KG1 (cell line): Measurements from ENCODE around the gene PAX2.

Experiments
- DNase-seq: peaks from one replicate; lab custom pipeline; 2025; lab: John Stamatoyannopoulos, UW

PAX2 gene

DNA sequence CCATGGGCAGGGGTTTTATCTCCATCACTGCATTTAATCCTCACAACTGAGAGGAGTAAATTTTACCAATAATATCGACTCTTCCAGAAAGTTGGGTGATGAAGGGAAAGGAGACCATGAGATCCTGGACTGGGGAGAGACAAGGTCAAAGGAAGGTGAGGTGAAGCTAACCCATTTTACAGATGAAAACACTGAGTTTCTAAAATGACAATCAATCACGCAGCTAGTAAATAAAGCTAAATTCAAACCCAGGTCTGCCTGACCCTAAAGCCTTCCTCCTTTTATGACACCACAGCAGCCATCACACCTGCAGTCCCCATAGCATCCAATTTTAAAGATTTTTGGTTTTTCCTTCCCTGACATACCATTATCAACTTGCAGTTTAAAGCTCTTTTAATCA, 103.4 kb downstream of the PAX2 start:
- no peak for DNase-seq

- DNase-seq: no peak
Observed at GRCh38 chr10:100858261-100858660, 112.9 kb downstream of the PAX2 start.

DNA sequence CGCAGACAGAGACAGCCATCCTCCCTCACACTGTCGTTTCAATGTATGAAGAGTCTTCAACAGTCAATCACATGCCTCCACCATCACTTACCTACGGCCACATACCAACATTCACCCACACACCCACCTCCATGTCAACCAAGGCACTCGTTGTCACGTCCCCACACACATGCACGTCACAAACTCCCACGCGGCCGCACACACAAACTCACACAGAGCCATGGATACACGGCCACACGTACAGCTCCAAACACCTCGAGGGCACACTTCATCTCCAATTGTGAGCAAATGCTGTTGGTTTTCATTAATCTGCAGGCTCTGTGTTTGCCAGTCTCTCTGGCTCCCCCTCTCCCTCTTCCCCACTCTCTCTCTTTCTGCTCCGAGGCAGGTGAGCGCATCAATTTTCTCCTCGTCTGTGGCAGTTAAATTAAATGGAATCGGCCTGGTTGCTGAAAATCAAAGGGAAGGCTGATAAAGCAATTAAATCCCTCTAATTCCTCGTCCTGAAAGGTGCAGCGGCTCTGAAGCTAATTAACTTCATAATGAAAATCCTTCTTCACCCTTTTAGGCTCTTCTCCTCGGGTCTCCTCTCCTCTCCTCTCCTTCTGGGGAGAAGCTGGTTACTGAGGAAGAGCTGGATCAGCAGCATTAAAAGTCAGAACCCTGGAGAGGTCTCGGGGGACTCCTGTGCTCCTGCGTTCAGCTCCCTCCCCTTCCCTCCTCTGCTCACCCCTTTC, 113.5 kb downstream of the PAX2 start:
- DNase-seq: no peak

- no peak for DNase-seq
Observed at GRCh38 chr10:100859484-100859763, 114.0 kb downstream of the PAX2 start.

DNA sequence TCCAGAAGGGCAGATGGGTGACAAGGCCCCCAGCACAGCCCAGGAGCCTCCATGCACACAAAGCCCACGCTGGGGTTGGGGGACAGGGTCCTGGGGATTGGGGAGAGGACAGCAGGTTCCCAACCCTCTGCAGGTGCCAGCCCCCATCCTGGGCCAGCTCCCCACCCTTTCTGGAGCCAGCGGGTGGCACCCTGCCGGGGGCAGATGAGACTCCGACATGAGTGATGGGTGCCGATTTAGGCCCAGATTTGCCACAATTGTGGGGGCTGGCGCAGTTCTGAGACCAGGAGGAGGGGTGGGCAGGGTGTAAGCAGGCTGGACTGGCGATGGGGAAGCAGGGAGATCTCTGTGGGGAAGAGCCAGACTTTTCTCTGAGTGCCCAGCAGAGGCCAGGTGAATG, 118.1 kb downstream of the PAX2 start:
- no peak for DNase-seq

DNA sequence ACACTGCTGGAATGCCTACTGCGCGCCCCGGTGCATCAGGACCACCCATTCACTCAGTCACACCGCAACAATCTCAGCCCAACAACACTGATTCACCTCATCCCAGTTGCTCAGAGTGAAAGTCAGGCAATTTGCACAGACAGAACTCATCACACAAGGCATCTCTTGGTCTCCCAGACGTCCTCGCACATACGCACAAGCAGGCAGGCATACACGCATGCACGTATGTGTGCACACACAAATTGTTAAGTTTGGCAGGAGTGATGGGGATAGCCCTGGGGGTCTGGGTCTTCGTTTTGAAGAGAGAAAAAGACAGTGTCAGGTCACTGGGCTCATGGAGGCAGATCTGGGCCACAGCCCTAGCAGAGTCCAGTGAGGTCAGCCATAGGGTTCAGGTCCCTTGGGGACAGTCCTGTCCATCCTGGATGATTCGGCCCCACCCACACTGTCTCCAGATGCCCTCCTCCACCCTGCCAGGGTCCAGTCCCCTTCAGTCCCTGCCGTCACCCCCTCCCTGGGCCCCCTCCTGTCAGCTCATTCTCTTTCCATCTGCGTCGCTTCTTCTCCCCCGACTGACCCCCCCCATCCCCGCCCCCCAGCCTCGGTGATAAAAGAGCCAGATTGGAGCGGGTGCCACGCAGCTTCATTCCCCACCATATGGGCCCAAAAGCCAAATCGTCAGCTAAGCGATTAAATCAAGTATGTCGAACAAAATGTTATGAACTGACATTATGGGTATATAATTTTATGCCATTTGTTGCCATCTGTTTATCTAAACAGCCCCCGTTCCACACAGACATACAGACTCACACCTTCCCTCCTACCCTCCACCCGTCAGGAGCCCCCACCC, 118.9 kb downstream of the PAX2 start:
- DNase-seq: no peak

GRCh38 chr10:100864978-100865377, 119.6 kb downstream of the PAX2 start:
- no peak for DNase-seq

DNA sequence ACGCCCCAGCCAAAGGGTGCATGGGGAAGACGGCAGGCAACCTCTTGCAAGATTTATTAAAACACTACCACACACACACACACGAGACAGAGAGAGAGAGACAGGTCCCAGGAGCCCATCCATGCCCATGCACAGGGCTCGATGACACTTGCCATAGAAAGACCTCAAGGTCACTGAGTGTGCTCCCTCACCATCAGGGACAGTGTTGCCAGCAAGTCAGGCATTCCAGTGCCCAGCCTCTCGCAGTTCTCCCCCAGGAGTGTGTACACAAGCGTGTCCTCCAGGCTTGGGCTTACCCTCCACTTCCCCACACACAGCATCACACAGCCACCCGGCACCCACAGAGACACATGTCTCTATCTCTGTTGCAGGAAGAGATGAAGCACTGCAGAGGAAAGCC, 120.6 kb downstream of the PAX2 start:
- no peak for DNase-seq

- DNase-seq: no peak
Observed at GRCh38 chr10:100866575-100867098, 121.3 kb downstream of the PAX2 start.

- DNase-seq: no peak
Observed at GRCh38 chr10:100867261-100867963, 122.0 kb downstream of the PAX2 start.

GRCh38 chr10:100868382-100868781, 123.0 kb downstream of the PAX2 start:
- no peak for DNase-seq

DNA sequence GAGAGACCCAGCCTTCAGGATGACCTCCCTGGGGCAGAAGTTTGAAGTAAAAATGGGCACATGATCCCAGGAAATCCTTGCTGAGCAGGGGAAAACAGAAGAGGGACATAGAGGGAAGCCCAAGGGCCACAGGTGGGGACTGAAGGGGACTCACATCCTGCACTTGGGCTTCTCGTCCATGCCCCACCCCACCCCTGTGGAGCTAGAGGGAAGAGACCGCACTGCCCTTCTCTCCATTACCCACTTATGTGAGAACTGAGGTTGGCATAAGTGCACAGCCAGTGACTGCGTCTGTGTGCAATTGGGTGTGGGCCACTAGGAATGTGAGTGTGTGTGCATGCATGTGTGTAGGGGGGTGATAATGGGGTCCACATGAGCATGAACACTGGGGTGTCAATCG, 124.0 kb downstream of the PAX2 start:
- no peak for DNase-seq

GRCh38 chr10:100872034-100872791, 126.8 kb downstream of the PAX2 start:
- peak; percentile 33 for DNase-seq

GRCh38 chr10:100873146-100873826, 127.9 kb downstream of the PAX2 start:
- DNase-seq: no peak

DNA sequence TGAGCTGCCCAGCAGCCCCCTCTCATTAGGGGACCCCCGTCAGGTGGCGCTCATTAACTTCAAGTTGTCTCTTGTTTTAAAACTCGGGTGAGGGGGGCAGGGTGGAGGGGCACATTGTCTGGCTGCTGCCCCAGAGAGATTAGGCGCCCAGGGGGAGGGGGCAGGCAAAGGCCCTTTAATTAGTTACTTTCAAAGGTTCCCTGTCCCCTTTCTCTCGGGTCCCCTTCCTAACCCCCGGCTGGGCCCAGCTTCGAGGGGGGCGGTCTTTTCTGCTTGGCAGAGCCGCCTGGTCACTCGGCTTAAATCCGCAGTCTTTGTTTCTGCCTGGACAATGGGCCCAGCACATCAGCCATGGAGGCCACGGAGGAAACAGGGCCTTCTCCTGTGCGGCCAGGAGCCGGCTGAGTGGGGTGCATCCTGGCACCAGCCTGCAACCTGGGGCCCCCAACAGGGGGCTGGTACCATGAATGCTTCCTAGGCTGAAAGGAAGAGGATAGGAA, 128.5 kb downstream of the PAX2 start:
- DNase-seq: no peak

DNA sequence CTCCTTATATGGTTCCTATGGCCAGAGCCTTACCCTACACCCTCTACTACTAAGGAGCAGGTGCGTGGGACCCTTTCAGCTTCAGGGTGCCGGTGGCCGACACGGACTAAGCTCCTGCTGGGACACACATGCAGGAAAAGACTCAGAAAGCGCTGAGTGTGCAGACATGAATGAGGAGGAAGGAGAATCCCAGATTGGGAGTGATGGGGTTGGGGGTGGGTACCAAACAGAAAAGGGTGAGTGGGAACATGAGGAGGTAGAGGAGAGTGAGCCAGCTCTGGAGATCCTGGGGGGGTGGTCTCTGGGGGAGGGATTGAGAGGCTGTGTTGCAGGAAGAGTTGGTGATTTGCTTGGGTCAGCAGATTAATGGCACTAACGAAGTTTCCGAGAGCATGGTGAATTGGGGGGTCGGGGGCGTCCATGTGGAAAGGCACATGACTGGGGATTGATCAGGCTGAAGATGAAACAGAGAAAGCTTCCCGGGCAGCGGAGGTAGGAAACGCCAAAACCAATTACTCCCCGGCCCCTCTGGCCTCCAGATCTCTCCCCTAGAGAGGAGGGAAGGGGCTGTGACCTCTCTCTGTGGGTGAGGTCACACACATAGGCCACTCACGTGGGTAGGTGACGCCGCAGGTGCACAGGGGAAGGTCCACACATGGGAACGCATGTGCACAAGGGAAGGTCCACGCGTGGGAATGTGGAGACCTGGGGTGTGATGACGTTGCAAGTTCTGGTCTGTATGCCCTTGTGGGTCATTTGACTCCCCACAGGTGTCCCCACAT, 129.5 kb downstream of the PAX2 start:
- DNase-seq: no peak

GRCh38 chr10:100875484-100876166, 130.2 kb downstream of the PAX2 start:
- DNase-seq: no peak

DNA sequence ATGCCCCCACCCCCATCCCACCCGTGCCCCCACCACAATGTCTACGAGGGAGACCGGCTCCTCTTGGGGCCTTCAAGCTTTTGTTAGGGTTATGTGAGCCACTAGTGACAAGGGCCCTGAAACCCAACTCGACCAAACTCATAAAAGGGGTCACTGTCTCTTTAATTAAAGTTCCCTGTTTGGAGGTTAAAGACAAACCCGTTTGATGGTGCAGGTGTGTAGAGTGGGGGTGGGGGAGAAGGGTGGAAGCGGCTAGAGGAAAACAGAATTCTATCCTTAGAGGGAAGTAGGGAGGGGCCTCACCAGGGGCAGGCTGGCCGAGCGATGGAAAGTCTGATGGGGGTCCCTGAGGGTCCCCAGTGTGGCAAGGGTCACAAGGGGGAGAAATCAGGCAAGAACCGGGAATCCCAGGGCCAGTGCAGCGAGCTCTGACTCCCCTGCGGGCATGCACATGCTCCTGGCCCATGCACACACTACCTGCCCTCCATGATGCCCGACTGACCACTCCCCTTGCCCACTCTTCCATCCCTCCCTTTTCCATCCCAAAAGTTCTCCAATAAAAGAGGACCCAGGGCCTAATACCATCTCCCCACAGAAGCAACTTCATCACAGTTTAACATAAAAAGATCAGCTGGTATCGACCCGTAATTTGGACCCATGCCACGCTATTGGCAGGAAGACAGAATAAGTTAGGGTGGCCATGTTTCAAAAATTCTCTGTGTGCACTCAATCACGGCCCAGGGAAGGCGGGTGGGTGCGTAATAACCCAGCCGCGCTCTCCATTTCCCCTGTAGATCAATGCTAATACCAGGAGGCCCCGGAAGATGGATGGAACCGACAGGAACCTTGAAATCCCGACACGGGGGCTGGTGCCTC, 131.4 kb downstream of the PAX2 start:
- no peak for DNase-seq

- DNase-seq: no peak
Observed at GRCh38 chr10:100877461-100877850, 132.1 kb downstream of the PAX2 start.
